Measurements from ENCODE around the gene ABCC5. TPM values are rescaled to one million over a fixed set of nuclear protein-coding genes. Genes with fewer than 3 reads are reported as not detected.
"Not testable (repeated sequence)": the region's sequence is repeated elsewhere in the genome, so short reads cannot be mapped to it uniquely, and the experiment has no call there.

Gene ABCC5
- total RNA-seq (2014; rRNA removed; shearing (Covaris generic)), result 7.0 and 9.4 TPM in 2 replicates
- 33.7 and 51.7 TPM in 2 replicates for polyA plus RNA-seq (2014; cell fraction: nucleus; rRNA removed)

DNA sequence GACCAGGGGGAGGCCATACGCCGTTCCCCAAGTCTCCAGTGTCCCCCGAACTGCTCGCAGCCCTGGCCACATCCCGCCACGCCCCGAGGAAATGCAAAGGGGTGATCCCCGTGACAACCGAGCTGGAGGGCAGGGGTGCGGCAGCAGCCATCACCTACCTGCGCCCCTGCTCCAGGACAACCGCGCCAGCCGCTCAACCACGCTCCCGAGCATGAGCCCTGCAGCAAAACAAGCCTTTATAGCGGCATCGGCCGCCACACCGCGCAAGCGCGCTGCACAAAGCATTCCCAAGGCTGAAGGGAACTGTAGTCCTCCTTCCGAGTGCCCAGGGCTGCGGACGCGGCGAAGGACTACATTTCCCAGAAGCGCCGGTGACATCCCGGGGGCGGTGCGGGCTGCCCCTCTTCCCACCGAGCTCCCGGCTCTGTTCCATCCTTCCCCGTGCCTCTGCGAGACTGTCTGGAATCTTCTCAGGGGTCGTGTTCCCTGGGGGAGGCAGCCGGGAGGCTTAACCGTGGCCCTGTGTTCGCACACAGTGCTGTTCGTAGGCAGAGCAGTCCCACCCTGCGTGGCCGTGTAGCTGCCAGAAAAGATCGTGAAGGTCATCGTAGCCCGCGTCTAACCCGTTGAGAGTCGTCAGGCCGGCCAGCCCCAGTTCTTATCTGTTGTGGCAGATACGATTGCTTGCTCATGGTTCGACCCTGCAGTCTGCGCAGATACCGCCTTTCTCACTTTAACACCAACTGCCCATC is at the start of gene ABCC5:
Gene ABCC5 (minus strand): TSS at position 213 of the 752 bp plus-strand sequence. CDS start 3,492 bp downstream, outside the sequence.
- DNase-seq (ENCODE audit: extremely low read depth, low read depth), result peak; percentile 84

DNA sequence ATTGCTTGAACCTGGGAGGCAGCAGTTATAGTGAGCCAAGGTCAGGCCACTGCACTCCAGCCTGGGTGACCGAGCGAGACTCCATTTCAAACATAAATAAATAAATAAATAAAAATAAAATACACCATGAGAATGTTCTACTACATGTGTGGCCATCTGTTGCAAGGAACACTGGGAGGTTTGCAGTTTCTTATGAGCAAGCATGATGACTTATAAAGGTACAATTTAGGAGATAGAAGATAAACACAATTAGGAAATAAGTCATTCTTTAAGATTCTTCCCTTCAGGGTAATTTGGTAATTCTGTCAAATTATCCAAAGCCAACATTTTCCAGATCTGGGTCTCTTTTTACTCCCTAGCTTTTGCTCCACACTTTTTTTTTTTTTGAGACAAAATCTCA is 48.5 kb upstream of the ABCC5 start:
- no peak for DNase-seq (ENCODE audit: extremely low read depth, low read depth)

DNA sequence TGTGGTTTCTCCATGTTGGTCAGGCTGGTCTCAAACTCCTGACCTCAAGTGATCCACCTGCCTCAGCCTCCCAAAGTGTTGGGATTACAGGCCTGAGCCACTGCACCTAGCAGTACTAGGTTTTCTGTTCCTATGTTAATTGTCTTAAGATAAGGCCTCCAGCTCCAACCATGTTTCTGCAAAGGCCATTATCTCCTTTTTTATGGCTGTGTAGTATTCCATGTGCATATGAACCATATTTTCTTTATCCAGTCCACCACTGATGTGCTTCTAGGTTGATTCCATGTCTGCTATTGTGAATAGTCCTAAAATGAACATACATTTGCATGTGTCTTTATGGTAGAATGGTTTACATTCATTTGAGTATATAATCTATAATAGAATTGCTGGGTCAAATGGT is 45.0 kb upstream of the ABCC5 start:
- DNase-seq (ENCODE audit: extremely low read depth, low read depth), result no peak

DNA sequence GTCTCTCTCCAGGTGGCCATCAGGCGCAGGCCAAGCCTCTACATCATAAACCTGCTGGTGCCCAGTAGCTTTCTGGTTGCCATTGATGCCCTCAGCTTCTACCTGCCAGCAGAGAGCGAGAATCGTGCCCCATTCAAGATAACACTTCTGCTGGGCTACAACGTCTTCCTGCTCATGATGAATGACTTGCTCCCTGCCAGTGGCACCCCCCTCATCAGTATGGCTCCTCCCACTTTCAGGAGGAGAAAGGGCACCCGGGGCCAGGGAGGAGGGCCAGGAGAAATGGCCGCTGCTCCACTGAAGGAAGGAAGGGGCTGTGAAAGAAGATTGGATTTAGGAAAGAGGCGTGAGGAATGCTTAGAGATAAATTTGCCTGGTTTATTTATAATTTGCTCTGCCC is 41.7 kb upstream of the ABCC5 start:
- no peak for DNase-seq (ENCODE audit: extremely low read depth, low read depth)

DNA sequence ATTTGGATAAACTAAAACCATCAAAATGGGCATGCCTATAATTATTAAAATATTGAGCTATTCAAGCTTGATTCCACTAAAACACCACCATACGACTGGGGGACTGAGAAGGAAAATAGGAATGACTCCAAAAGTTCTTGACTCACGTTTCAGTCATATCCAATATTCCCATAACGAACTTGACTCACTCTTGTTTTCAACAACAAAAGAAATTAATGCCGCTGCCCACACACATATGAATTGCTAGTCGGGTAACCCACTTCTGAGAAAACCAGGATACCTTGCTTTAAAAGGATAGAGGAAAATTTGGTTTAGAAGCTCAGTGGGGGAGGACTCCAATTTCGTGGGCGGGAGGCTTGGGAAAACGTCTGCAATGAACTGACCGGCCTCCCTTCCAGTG is 40.3 kb upstream of the ABCC5 start:
- no peak for DNase-seq (ENCODE audit: extremely low read depth, low read depth)

DNA sequence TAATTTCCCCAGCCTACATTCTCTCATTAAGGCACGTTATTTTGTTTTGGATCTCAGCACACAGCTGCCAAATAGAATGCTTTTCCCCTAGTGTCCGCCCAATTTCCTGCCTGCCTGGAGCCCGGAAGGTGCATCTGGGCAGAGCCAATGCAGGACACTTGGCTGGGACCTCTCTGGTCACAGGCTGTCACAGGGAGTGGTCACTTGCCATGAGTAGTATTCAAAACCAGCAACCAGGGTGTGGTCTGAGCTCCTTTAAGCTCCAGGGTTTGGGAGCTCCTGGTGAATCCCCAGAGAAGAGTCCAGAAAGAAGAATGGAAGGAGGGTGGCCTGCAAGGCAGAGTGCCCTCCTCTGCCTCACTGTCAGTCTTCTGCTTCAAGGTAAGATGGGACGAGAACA is 35.1 kb upstream of the ABCC5 start, which contains the start of gene HTR3C:
Gene HTR3C (plus strand): TSS at position 281 of the 400 bp plus-strand sequence. CDS start 34 bp downstream, at position 315.
- DNase-seq (ENCODE audit: extremely low read depth, low read depth), result no peak

DNA sequence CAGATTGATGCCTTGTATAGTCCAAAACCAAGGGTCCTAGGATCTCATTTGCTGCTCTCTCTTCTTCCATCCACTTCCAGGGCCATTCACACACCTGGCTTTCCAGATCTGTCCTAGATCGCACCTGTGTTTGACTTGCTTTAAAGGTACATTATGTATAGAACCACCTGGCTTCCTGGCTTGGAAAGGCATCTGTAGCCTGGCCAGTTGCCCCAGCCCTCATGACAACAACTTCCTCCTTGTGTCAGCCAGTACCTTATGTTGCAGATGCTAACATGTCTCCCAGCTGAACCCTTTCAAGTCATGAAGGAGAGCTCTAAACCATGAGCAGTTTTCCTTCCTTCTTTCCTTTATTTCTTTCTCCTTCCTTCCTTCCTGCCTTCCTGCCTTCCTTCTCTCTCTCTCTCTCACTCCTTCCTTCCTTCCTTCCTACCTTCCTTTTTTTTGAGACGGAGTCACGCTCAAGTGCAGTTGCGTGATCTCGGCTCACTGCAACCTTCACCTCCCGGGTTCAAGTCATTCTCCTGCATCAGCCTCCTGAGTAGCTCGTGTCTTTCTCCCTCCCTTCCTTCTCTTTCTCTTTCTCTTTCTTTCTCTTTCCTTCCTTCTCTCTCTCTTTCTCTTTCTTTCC is 32.6 kb upstream of the ABCC5 start:
- DNase-seq (ENCODE audit: extremely low read depth, low read depth), result no peak

DNA sequence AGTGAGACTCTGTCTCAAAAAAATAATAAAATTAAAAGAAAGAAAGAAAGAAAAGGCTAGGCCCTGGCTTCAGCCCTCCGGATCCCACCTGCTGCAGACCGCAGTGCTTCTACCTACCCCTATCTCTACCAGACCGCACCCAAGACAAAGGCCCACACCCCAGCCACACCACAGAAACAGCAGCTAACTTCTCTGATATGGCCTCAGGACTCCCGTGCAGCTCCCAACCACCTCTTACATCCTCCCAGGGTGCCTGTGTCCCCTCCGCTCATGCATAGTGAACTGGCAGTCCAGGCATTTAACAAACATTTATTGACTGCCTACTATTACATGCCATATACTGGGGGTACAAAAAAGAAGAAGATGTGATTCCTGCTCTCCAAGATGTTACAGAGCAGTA is 28.3 kb upstream of the ABCC5 start:
- no peak for DNase-seq (ENCODE audit: extremely low read depth, low read depth)

DNA sequence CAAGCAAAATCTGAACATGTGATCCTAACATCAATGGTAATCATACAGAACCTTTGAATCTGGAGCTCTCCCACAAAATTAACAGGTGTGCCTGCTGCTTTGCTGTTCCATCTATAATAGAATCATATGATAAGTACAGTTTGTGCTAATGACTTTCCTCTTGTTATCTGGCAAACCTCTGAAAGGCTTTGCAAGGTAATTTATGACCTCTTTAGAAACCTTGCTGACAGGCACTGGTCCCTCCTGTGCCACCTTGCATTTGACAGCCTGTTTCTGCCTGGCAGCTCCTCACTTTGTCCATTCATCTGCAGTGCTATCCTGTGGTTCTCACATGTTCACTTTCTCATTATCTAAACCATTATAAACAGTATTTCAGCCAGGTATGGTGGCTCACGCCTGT is 24.9 kb upstream of the ABCC5 start:
- DNase-seq (ENCODE audit: extremely low read depth, low read depth), result no peak

DNA sequence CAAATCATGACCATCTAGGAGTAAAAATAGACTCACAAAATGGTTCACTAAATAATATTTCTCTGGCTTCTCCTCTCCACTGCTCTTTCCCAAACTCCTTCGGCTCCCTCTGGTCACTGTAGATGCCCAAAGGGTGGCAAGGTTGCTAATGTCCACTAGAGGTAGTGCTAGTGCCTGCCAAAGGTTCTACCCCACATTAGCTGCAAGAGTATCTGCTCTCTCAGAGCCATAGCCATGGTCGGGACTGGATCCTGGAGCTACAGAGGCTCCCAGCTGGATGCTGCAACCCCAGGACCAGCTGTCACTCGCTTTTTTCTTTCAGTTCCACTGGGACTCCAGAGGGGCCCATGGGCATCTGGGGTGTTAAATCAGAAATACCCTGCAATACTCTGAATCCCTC is 22.3 kb upstream of the ABCC5 start:
- peak; percentile 20 for DNase-seq (ENCODE audit: extremely low read depth, low read depth)

DNA sequence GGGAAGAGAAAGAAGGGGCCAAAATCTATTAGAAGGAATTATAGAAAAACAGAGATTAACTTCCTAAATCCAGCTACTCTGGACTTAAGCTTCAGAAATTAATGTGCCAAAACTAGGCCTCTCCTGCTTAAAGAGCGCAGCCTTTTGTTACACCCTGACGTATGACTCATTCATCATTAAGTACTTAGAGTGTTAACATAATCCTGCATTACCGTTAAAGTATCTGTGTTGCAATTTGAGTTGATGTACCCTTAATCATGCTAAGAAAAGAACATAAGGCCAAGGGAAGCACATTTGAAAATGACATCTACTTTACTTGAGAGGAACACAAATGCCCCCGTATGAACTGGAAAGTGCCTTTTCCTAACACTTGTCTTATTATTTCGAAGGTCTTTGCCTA is 21.7 kb upstream of the ABCC5 start:
- DNase-seq (ENCODE audit: extremely low read depth, low read depth), result no peak

DNA sequence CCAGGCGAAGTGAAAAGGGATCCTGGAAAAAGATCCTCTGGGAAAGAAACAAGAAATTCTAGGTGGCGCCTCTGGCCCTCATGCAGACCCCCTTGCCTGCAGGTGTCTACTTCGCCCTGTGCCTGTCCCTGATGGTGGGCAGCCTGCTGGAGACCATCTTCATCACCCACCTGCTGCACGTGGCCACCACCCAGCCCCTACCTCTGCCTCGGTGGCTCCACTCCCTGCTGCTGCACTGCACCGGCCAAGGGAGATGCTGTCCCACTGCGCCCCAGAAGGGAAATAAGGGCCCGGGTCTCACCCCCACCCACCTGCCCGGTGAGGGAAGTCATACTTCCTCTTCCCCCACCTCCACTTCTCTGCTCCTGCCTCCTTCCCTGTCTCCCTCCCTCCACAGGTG is 20.6 kb upstream of the ABCC5 start:
- DNase-seq (ENCODE audit: extremely low read depth, low read depth), result not testable (repeated sequence)

DNA sequence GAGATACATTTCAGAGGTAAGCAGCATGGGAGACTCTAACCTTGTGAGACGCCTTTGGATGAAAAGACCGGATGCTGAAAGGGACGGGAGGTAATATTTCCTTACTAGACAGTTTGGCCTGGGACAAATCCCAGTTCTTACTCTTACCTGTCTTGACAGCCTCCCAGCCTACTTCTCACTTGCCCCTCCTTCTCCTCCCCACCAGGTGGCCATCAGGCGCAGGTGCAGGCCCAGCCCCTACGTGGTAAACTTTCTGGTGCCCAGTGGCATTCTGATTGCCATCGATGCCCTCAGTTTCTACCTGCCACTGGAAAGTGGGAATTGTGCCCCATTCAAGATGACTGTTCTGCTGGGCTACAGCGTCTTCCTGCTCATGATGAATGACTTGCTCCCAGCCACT is 20.1 kb upstream of the ABCC5 start:
- no peak for DNase-seq (ENCODE audit: extremely low read depth, low read depth)

DNA sequence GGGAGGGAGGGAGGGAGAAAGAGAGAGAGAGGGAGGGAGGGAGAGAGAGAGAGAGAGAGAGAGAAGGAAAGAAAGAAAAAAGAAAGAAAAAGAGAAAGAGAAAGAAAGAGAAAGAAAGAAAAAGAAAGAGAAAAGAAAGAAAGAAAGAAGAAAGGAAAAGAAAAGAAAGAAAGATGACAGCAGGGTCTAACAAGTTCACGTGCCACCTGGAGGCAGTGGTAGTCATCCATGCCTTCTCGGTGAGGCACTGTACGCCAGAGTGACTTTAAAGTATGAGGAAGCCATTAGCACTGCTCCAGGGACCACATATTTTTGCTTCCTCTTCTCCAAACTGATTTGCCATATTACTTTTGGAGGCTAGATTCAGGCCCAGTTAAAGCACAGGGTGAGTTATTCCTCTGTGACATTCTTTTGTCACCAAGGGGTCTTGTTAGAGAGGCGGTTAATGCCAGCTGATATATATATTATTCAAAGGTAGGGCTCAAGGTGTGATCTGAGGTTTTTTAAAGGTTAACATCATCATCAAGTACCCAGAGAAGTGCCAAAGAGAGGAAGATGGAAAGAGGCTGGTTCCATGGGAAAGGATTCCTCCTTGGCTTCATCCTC is 13.6 kb upstream of the ABCC5 start, which contains the start of gene HTR3D:
Gene HTR3D (plus strand): TSS at position 556 of the 606 bp plus-strand sequence. CDS start 0 bp downstream, at position 556.
- DNase-seq (ENCODE audit: extremely low read depth, low read depth), result no peak

DNA sequence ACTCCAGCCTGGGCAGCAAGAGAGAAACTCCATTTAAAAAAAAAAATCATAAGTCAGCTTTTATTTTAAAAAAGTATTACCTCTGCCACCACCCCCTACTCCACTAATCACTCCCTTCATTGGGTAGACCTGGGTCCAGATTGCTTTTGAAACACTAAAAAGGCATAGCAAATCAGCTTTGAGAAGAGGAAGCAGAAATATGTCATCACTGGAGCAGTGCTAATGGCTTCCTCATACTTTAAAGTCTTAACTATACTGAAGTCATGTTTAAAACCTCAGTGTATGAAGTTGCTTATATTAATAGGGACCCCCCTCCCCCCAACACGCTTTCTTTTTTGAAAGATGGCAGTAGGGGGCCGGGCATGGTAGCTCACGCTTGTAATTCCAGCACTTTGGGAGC is 12.9 kb upstream of the ABCC5 start:
- DNase-seq (ENCODE audit: extremely low read depth, low read depth), result no peak

DNA sequence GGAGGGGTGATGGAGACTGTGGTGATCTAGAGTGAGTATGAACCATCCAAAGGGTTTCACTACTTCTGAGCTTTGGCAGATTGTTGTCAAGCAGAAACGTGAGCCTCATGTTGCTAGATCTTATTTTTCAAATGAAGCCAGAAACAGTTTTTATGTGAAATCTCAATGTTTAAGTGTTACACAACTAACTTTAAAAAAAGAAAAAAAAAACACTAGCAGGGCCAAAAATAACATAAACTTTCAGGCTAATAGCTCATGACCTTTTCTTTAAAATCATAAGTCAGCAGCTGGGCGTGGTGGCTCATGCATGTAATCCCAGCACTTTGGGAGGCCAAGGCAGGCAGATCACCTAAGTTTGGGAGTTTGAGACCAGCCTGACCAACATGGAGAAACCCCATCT is 11.8 kb upstream of the ABCC5 start:
- no peak for DNase-seq (ENCODE audit: extremely low read depth, low read depth)

DNA sequence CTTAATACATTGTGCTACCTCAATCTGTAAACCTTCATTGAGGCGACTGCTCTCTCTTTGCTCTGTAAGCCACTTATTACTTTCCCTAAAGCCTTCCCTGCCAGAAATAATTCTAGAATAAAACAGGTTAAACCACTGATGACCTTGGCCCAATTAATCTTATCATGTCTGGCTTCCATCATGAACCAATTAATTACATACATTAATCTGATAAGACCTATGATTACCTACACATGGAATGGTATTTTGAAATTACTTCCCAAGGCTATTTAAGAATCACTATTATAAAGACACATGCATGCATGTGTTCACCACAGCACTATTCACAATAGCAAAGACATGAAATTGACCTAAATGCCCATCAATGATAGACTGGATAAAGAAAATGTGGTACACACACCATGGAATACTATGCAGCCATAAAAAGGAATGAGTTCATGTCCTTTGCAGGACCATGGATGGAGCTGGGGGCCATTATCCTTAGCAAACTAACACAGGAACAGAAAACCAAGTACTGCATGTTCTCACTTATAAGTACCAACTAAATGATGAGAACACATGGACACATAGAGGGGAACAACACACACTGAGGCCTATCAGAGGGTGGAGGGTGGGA is 10.7 kb upstream of the ABCC5 start:
- DNase-seq (ENCODE audit: extremely low read depth, low read depth), result not testable (repeated sequence)

DNA sequence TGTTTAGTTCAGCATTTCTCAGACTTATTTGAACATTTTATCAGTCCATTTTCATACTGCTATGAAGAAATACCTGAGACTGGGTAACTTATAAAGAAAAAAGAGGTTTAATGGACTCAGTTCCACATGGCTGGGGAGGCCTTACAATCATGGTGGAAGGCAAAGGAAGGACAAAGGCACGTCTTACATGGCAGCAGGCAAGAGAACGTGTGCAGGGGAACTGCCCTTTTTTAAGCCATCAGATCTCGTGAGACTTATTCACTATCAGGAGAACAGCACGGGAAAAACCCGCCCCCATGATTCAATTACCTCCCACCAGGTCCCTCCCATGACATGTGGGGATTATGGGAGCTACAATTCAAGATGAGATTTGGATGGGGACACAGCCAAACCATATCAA is 7.6 kb upstream of the ABCC5 start:
- not testable (repeated sequence) for DNase-seq (ENCODE audit: extremely low read depth, low read depth)

DNA sequence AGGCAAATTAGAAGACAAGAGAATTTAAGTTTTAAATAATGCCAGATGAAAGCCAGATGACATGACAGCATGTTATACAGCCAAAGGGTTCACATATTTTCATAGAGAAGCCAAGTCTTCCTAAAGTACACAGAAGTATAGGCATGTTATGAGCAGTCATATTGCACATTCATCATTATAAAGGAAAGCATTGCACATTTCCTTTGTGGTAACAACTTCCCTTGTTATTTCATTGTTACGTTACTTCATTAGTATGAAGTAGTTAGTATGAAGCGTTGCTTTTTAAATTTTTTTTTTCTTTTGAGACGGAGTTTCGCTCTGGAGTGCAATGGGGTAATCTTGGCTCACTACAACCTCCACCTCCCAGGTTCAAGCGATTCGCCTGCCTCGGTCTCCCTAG is 4.6 kb upstream of the ABCC5 start:
- no peak for DNase-seq (ENCODE audit: extremely low read depth, low read depth)

DNA sequence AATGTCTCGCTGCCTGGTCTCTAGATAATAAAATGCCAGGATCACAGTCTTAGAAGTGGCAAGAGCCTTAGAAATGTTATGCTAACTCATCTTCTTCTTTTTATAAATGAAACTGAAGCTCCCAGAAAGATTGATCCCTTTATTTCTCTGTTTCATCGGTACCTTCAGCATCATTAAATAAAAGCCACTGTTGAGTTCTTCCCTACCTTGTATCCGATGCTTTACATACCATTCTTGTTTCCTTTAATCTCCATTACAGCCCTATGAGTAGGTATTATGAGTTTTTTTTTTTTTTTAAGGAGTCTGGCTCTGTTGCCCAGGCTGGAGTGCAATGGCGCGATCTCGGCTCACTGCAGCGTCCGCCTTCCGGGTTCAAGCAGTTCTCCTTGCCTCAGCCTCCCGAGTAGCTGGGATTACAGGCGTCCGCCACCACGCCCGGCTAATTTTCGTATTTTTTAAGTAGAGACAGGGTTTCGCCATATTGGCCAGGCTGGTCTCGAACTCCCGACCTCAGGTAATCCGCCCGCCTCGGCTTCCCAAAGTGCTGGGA is 815 bp upstream of the ABCC5 start:
- DNase-seq (ENCODE audit: extremely low read depth, low read depth), result no peak

Data from NCI-H460 (cell line).